ENCODE results near the gene LHFPL2. TPM values are rescaled to one million over a fixed set of nuclear protein-coding genes. Genes with fewer than 3 reads are reported as not detected.

The LHFPL2 gene
- total RNA-seq, 2 donors from 2014 or later, result 13.7 to 40.4 TPM

- peak overlapping the region; percentile 15 to 26 for H3K27ac ChIP-seq
Measured at GRCh38 chr5:78626009-78626571, 22.5 kb downstream of the LHFPL2 start.

DNA sequence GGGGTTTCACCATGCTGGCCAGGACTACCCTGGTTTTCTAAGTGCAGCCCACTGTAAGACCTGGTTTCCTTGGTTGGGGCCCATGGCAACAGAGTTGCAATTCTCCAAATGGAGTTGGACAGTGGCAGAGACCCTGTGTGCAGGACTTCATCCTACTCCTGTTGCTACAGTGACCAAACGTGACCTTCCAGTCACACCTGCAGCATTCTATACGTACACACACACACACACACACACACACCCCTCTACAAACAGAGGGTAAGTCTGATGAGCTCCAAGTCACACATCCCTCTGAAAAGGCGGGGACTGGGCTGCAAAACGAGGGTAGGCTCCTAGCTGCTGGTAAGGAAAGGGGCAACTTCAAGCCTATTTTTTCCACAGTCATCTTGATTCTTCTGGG lies 23.6 kb downstream of the LHFPL2 start:
- no peaks in the 10 kb centered on the region for H3K9me3 ChIP-seq
- H3K27me3 ChIP-seq (replicated peaks; ENCODE audit: insufficient read depth), result no peaks in the 10 kb centered on the region
- no peaks in the 10 kb centered on the region for H3K36me3 ChIP-seq
- no peak for TF ChIP-seq POLR2A (IDR thresholded peaks at IDR 0.05)
- no peak for TF ChIP-seq POLR2AphosphoS5 (IDR thresholded peaks at IDR 0.05)
- no peak for TF ChIP-seq CTCF (IDR thresholded peaks at IDR 0.05)
- 85% methylated on average over 4 of the region's 4 CpGs for WGBS
- intact Hi-C loops (cut with DNase I), result loop anchor here (5.0 kb wide), 1 partner anchor 33 kb away; no protein-coding TSS in a partner anchor
- H3K4me3 ChIP-seq, result no peak overlapping the region
- H3K27ac ChIP-seq, result peak overlapping the region; percentile 3 to 24
- DNase-seq (ENCODE audit: low spot score), result no peak
- no peaks in the 10 kb centered on the region for H3K4me1 ChIP-seq (replicated peaks)

More at GRCh38 chr5:78626009-78626571, 22.5 kb downstream of the LHFPL2 start:
- no peaks in the 10 kb centered on the region for H3K4me1 ChIP-seq (replicated peaks)
- intact Hi-C loops (cut with DNase I), result loop anchor here (5.0 kb wide), 1 partner anchor 34 kb away; no protein-coding TSS in a partner anchor
- no peak overlapping the region for H3K4me3 ChIP-seq
- H3K36me3 ChIP-seq, result no peaks in the 10 kb centered on the region
- no peak for TF ChIP-seq POLR2A (IDR thresholded peaks at IDR 0.05)
- no peak for TF ChIP-seq CTCF (IDR thresholded peaks at IDR 0.05)
- peak; percentile 31 for TF ChIP-seq POLR2AphosphoS5 (IDR thresholded peaks at IDR 0.05)
- no peaks in the 10 kb centered on the region for H3K9me3 ChIP-seq
- 63% methylated on average over 10 of the region's 10 CpGs for WGBS
- DNase-seq (ENCODE audit: low spot score), result no peak
- H3K27me3 ChIP-seq (replicated peaks; ENCODE audit: insufficient read depth), result no peaks in the 10 kb centered on the region

DNA sequence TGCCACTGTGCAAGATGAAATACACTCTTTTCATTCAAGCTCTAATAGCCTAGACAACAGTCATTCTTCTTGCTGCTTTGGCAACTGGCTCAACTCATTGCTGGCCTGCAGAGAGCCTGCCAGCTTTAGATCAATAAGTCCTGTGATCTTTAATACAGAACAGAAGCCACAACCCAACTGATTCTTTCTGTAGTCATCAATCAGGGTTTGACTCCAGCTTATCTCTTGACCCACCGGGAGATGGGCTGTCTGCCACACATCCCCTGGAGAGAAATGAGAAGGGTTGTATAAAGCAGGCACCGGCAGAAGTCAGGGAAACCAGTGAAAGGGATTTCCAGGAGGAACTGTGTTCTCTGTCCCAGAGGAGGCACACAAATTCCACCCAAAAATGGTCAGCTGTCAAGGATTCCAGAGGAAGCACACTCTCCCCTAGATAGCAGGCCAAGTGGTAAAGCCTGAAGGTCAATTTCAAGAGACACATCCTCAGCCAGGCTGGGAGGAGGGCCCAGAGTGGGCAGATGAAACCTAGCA lies 24.5 kb downstream of the LHFPL2 start:
- no peak for DNase-seq (ENCODE audit: low spot score)
- Histone ChIP-seq H3K27ac (no peak overlapping the region), H3K36me3 (no peaks in the 10 kb centered on the region), H3K4me3 (no peak overlapping the region), H3K4me1 (replicated peaks) (no peaks in the 10 kb centered on the region), H3K27me3 (replicated peaks; ENCODE audit: insufficient read depth) (no peaks in the 10 kb centered on the region), H3K9me3 (no peaks in the 10 kb centered on the region)
- WGBS, result 37% methylated on average over 2 of the region's 2 CpGs
- no peak for TF ChIP-seq POLR2AphosphoS5 (IDR thresholded peaks at IDR 0.05)
- no peak for TF ChIP-seq CTCF (IDR thresholded peaks at IDR 0.05)
- TF ChIP-seq POLR2A (IDR thresholded peaks at IDR 0.05), result no peak
- intact Hi-C loops (cut with DNase I), result no loop called here

DNA sequence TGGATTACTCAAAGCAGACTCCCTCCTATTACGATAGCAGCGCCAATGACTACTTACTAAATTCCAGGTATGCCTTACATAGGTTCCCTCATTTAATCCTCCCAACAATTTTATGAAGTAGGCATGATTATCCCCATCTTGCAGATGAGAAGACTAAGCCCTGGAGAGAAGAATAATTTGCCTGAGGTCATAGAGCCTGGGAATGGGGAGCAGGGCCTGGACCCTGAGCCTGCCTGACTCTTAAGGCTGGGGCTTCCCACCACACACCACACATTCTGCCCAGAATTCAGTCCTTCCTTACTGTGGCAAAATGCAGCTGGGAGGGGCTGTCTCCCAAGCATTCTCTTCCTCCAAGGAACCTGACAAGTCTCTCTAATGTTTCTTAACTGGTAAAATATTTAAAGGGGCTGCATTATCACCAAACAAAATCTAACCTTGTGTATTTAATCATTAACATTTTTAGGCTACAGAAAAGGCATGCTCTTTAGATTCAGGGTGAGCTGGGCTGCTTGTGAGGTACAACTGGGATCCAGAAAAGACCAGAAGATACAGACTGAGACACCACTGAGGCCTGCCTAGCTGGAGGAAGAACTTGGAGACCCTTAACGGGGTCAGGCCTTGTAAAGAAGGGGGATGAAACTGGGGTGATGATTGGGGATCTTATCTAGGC lies 26.1 kb downstream of the LHFPL2 start:
- Histone ChIP-seq H3K36me3 (no peaks in the 10 kb centered on the region), H3K4me3 (no peak overlapping the region), H3K27me3 (replicated peaks; ENCODE audit: insufficient read depth) (no peaks in the 10 kb centered on the region), H3K27ac (no peak overlapping the region), H3K4me1 (replicated peaks) (no peaks in the 10 kb centered on the region), H3K9me3 (no peaks in the 10 kb centered on the region)
- TF ChIP-seq POLR2A (IDR thresholded peaks at IDR 0.05), result no peak
- TF ChIP-seq CTCF (IDR thresholded peaks at IDR 0.05), result no peak
- TF ChIP-seq POLR2AphosphoS5 (IDR thresholded peaks at IDR 0.05), result no peak
- no peak for DNase-seq (ENCODE audit: low spot score)
- WGBS, result 82% methylated on average over 3 of the region's 3 CpGs
- intact Hi-C loops (cut with DNase I), result no loop called here

Measured in prostate gland (tissue), 2 donors.